ENCODE data around the gene PIGT. TPM values are rescaled to one million over a fixed set of nuclear protein-coding genes. Genes with fewer than 3 reads are reported as not detected.

The PIGT gene
- total RNA-seq, 1 experiment from 2014 or later: 73.9 TPM

- H4K5ac ChIP-seq (ENCODE audit: insufficient read length, low read depth, low read length): no peak overlapping the region
- H3K4me2 ChIP-seq (ENCODE audit: insufficient read depth, insufficient read length, low read length): no peak overlapping the region
- H2BK12ac ChIP-seq (ENCODE audit: insufficient read length, low read depth, low read length): no peak overlapping the region
- H2BK5ac ChIP-seq (ENCODE audit: insufficient read length, low read length): no peak overlapping the region
- H3T11ph ChIP-seq (ENCODE audit: low read length): no peak overlapping the region
- H2BK15ac ChIP-seq (ENCODE audit: low read depth, low read length): no peak overlapping the region
- peaks cover 11% of the 10 kb centered on the region for H3K23me2 ChIP-seq (ENCODE audit: insufficient read length, low read depth, low read length, poor library complexity, severe bottlenecking)
- Mint-ChIP-seq H3K27me3 (ENCODE audit: low read depth) (peaks cover 18% of the 10 kb centered on the region), H3K36me3 (ENCODE audit: insufficient read depth in 1 of 3, low read depth in 3 of 3) (no peaks in the 10 kb centered on the region; a peak in 1 of 7 replicates), H3K27ac (no peak overlapping the region; a peak in 1 of 7 replicates), H3K4me1 (peaks cover 18 to 24% of the 10 kb centered on the region in 2 experiments), H3K9me3 (no peaks in the 10 kb centered on the region), H3K4me3 (no peak overlapping the region)
- H3K79me2 ChIP-seq (ENCODE audit: insufficient read depth, low read length): no peaks in the 10 kb centered on the region
- no peak overlapping the region for H2BK20ac ChIP-seq (ENCODE audit: low read depth, low read length, poor library complexity, severe bottlenecking)
- peaks cover 2% of the 10 kb centered on the region; the same call in 1 of the 2 replicates for H3K27me3 ChIP-seq (ENCODE audit: insufficient read depth, low read length)
- no peak for TF ChIP-seq CTCF (conservative IDR thresholded peaks at IDR 0.05)
- H4K20me1 ChIP-seq (ENCODE audit: control insufficient read depth, insufficient read depth, insufficient read length): no peaks in the 10 kb centered on the region
- H3K23ac ChIP-seq (ENCODE audit: insufficient read length, low read depth, low read length): no peak overlapping the region
- no peak for DNase-seq
- H3K9ac ChIP-seq (ENCODE audit: extremely low read depth, insufficient read length, low read length): no peak overlapping the region
- no peaks in the 10 kb centered on the region for H3K79me1 ChIP-seq (ENCODE audit: insufficient read depth, low read depth, low read length, poor library complexity, severe bottlenecking)
- no peak overlapping the region for H4K91ac ChIP-seq (ENCODE audit: insufficient read length, low read depth, low read length)
- H2AFZ ChIP-seq (ENCODE audit: low read length): no peak overlapping the region
- H2BK120ac ChIP-seq (ENCODE audit: low read depth, low read length, poor library complexity, severe bottlenecking): no peak overlapping the region
- H3K27ac ChIP-seq (ENCODE audit: insufficient read length, low read depth, low read length): no peak overlapping the region
- H3K14ac ChIP-seq (ENCODE audit: insufficient read depth, low read length): no peak overlapping the region
- no peak overlapping the region for H3K56ac ChIP-seq (ENCODE audit: insufficient read length, low read depth, low read length)
- H3K4ac ChIP-seq (ENCODE audit: low read depth, low read length): no peak overlapping the region
- H3K9me3 ChIP-seq (ENCODE audit: control insufficient read depth, low read depth, low read length): no peaks in the 10 kb centered on the region
- H3K18ac ChIP-seq (ENCODE audit: insufficient read length, low read depth, low read length): no peak overlapping the region
- no peaks in the 10 kb centered on the region for H3K4me1 ChIP-seq (ENCODE audit: insufficient read depth, low read length)
- H4K8ac ChIP-seq (replicated peaks; ENCODE audit: insufficient read length, low read depth, low read length): no peak overlapping the region
- H2AK5ac ChIP-seq (ENCODE audit: insufficient read length, low read length): no peak overlapping the region
- WGBS (ENCODE audit: extremely low coverage, insufficient read length, low lambda C conversion rate): no CpG with 5 or more reads among the region's 14 CpGs
Measured at GRCh38 chr20:45374966-45375365, 41.0 kb upstream of the PIGT start.

All from H9 (cell line).